GM10248 (cell line): ENCODE results near the gene RPH3AL.

Experiments used
- CTCF ChIA-PET: fragments of 300-600 bp; sonication (Branson Sonifier 250); formaldehyde crosslinking; extraction: SDS; loops from one replicate; lab custom pipeline; 2021; ENCODE audit warnings: antibody characterized with exemption; lab: Yijun Ruan, JAX
- POLR2A ChIA-PET: fragments of 350-650 bp; sonication (Branson Sonifier 250); formaldehyde crosslinking; extraction: SDS; loops from one replicate; lab custom pipeline; 2020; ENCODE audit warnings: antibody characterized with exemption; lab: Yijun Ruan, JAX
- DNase-seq: peaks from one replicate; pipeline ENCODE4 v3.0.0; 2012; ENCODE audit errors: extremely low spot score
- TF ChIP-seq, protein P1 (sequence below): IDR thresholded peaks from 2 replicates; pipeline ENCODE4 v1.5.1; 2012; ENCODE audit warnings: mild to moderate bottlenecking, low read depth; ENCODE audit errors: extremely low read depth, missing control alignments, control extremely low read depth

RPH3AL gene

DNA sequence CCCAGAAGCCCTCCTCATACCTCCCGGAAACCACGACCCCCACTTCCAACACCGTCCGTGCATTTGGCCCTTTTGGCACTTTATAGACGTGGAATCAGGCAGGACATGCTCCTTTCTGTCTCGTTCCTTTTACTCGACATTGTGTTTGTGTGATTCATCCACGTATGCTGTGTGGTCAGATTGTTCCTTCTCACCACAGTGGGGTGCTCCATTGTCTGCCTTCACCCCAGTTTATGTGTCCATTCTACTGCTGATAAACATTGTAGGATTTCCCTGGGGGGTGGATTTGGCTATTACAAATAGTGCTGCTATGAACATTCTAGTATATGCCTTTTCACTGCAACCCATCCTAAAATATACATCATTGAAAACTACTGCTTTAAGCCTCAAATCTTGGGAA is 28.9 kb upstream of the RPH3AL start:
- TF ChIP-seq, protein P1, sequence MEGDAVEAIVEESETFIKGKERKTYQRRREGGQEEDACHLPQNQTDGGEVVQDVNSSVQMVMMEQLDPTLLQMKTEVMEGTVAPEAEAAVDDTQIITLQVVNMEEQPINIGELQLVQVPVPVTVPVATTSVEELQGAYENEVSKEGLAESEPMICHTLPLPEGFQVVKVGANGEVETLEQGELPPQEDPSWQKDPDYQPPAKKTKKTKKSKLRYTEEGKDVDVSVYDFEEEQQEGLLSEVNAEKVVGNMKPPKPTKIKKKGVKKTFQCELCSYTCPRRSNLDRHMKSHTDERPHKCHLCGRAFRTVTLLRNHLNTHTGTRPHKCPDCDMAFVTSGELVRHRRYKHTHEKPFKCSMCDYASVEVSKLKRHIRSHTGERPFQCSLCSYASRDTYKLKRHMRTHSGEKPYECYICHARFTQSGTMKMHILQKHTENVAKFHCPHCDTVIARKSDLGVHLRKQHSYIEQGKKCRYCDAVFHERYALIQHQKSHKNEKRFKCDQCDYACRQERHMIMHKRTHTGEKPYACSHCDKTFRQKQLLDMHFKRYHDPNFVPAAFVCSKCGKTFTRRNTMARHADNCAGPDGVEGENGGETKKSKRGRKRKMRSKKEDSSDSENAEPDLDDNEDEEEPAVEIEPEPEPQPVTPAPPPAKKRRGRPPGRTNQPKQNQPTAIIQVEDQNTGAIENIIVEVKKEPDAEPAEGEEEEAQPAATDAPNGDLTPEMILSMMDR = no peak
- CTCF ChIA-PET = no interaction called here
- no peak for DNase-seq
- POLR2A ChIA-PET = no interaction called here

DNA sequence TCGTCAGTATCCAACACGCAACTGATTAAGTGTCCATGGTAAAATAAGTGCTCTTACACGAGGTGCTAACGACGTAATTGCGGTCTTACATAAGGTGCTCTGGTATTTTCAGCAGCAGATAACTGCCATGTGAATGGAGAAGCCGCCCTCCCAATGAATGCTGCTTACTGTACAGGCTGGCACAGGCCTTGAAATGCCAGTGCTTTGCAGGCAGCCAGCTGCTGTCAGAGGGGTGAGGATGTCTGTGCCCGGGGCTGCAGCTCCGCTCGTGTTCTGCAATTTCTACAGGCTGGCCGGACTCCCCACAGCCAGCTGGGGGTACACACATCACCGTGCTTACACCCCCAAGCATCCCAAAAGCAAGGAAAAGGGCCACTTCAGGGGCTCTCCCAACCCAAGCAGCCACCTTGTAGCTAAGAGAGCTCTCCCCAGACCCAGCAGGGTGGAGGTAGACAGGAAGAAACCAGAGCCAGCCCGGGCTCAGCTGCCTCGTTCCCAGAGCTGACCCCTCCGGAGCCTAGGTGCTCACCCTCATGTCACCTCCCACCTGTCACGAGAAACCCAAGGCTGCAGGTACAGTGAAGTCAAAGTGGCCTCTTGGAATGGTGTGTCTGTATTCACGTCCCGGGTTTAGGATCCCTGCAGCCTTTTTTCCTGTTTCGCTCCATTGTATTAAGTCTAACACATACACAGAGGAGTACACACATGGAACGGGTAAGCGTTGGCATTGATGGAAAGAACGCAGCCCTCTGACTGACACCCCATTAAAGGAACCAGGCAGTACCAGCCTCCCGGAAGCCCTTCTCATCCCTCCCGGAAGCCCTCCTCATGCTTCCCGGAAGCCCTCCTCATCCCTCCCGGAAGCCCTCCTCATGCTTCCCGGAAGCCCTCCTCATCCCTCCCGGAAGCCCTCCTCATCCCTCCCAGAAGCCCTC is 27.2 kb upstream of the RPH3AL start:
- DNase-seq = no peak
- CTCF ChIA-PET = no interaction called here
- TF ChIP-seq, protein P1 = no peak
- POLR2A ChIA-PET = no interaction called here

DNA sequence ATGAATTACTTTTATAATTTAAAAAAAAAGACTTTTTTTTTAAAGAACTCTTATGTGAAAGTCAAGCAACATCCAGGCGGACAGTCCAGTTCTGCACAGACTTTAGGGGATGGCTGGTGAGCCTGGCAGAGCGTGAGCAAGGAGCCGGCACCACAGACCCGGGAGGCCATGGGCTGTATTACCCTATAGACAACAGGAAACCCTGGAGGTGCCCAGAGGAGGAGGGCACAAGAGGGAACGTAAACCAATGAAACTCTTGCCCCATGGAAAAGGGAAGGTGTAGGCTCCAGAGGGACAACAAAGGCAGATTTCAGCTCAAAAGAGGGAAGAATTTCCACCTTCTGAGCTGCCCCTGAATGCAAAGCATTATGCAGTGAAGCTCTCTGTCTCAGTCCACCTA is 25.5 kb upstream of the RPH3AL start:
- TF ChIP-seq, protein P1 = no peak
- ChIA-PET POLR2A (no interaction called here), CTCF (no interaction called here)
- no peak for DNase-seq

DNA sequence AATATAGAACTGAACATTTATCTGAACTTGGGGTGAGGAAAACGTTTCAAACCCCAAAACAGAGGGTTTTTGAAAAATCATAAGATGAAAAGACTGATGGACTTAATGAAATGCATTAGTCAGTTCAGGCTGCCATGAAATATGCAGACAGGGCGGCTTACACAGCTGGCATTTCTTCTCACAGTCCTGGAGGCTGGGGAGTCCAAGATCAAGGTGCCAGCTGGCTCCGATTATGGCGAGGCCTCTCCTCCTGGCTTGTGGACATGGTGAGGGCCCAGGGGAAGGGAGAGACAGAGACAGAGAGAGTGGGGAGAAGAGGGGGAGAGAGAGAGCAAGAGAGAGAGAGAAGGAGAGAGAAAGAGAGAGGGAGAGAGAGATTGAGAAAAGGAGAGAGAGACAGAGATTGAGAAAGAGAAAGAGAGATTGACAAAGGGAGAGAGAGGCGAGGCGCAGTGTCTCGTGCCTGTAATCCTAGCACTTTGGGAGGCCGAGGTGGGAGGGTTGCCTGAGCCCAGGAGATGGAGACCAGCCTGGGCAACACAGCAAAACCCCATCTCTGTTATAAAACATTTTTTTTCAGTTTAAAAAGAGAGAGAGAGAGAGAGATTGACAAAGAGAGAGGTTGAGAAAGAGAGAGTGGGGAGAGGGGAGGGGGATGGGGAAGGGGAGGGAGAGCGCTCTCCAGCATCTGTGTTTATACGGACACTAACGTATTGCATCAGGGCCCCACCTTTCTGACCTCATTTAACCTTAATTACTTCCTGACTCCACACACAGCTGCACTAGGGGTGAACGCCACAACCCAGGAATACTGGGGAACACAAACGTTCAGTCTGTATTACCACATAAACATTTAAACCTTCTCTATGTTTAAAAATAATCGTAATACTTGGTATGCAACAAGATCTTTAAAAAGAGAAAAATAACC is 24.6 kb upstream of the RPH3AL start:
- DNase-seq = no peak
- POLR2A ChIA-PET = no interaction called here
- CTCF ChIA-PET = interaction anchor here (2.0 kb wide), 1 partner anchor 10 kb away, joined by 6 read pairs; no protein-coding TSS in a partner anchor
- TF ChIP-seq, protein P1 = no peak

DNA sequence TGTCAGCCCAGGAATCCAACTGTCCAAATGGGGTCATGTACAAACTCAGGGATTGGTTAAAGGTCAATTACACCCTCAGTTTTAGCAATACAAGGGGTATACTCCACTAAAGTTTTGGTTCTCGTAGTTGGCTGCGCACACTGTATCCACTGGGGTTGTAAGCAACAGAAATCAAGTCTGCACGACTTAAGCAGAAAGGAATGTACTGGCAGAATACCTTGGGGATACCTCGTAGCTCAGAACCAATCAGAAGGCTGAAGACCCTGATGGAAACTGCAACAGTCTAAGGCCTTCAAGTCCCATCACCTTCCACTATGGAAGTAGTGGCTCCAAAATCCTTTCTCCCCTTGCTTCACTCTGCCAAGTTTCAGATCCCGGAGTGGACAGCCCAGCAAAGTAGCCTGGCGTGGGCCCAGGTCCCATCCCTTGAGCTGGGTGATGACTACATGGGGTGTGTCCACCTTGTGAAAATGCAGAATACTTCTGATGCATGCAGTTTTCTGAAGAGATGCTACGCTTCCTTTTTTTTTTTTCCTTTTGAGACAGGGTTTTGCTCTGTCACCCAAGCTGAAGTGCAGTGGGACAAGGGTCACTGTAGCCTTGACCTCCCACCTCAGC is 21.1 kb upstream of the RPH3AL start:
- DNase-seq = no peak
- ChIA-PET CTCF (no interaction called here), POLR2A (no interaction called here)
- TF ChIP-seq, protein P1 = no peak
